GM12878 (cell line): ENCODE data around the gene ENG.
"Not testable (repeated sequence)": the region's sequence is repeated elsewhere in the genome, so short reads cannot be mapped to it uniquely, and the experiment has no call there.

ENCODE experiments used
- FOS ChIP-seq: IDR thresholded peaks from 3 replicates; pipeline ENCODE4 v1.6.1; 2011; ENCODE audit warnings: borderline replicate concordance; ENCODE audit not compliant: insufficient read length; ENCODE audit errors: extremely low read depth
- PKNOX1 ChIP-seq: fragments of 450-650 bp; IDR thresholded peaks from 2 replicates; pipeline ENCODE4 v1.6.1; 2016; ENCODE audit warnings: mild to moderate bottlenecking
- POLR2A ChIP-seq: IDR thresholded peaks from 2 replicates; pipeline ENCODE4 v1.6.1; 2011; ENCODE audit warnings: low read depth, mild to moderate bottlenecking, low read length
- RCOR1 ChIP-seq: conservative IDR thresholded peaks from 2 replicates; pipeline ENCODE4 v1.6.1; 2012; ENCODE audit warnings: low read depth, low read length, improper control_type of control experiment
- REST ChIP-seq: IDR thresholded peaks from 2 replicates; pipeline ENCODE4 v1.6.1; 2012; ENCODE audit warnings: mild to moderate bottlenecking, low read depth, low read length
- SMC3 ChIP-seq: IDR thresholded peaks from 2 replicates; pipeline ENCODE4 v1.6.1; 2011; ENCODE audit warnings: low read length, improper control_type of control experiment, borderline replicate concordance
- USF1 ChIP-seq: IDR thresholded peaks from 2 replicates; pipeline ENCODE4 v1.6.1; 2011; ENCODE audit warnings: borderline replicate concordance, low read depth, mild to moderate bottlenecking, moderate library complexity, mixed read lengths, low read length; ENCODE audit not compliant: insufficient read depth; ENCODE audit errors: extremely low read length
- ZNF274 ChIP-seq: IDR thresholded peaks from one replicate; pipeline ENCODE4 v1.8.0; 2011; ENCODE audit not compliant: insufficient read length, insufficient read depth
- TF ChIP-seq, protein P1 (sequence below), 3 experiments: IDR thresholded peaks in 2 of 3; conservative IDR thresholded peaks in 1 of 3; 2 replicates each; pipeline ENCODE4 v1.5.1; 2011; ENCODE audit warnings: low read depth in 3 of 3, low read length in 3 of 3, mild to moderate bottlenecking in 3 of 3, control low read depth in 2 of 3, moderate library complexity in 2 of 3, inconsistent platforms in 1 of 3, mixed read lengths in 1 of 3; ENCODE audit not compliant: control insufficient read depth in 2 of 3, insufficient read depth in 1 of 3; ENCODE audit errors: extremely low read depth in 1 of 3

DNA sequence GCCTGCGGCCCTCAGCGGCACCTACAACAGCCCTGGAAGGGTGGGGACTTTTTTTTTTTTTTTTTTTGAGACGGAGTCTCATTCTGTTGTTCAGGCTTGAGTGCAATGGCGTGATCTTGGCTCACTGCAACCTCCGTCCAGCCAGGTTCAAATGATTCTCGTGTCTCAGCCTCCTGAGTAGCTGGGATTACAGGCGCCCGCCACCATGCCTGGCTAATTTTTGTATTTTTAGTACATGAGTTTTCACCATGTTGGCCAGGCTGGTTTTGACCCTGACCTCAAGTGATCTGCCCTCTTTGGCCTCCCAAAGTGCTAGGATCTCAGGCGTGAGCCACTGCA lies 15.7 kb upstream of the ENG start:
- TF ChIP-seq, protein P1, sequence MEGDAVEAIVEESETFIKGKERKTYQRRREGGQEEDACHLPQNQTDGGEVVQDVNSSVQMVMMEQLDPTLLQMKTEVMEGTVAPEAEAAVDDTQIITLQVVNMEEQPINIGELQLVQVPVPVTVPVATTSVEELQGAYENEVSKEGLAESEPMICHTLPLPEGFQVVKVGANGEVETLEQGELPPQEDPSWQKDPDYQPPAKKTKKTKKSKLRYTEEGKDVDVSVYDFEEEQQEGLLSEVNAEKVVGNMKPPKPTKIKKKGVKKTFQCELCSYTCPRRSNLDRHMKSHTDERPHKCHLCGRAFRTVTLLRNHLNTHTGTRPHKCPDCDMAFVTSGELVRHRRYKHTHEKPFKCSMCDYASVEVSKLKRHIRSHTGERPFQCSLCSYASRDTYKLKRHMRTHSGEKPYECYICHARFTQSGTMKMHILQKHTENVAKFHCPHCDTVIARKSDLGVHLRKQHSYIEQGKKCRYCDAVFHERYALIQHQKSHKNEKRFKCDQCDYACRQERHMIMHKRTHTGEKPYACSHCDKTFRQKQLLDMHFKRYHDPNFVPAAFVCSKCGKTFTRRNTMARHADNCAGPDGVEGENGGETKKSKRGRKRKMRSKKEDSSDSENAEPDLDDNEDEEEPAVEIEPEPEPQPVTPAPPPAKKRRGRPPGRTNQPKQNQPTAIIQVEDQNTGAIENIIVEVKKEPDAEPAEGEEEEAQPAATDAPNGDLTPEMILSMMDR (IDR thresholded peaks at IDR 0.05 in 2 of 3, conservative IDR thresholded peaks at IDR 0.05 in 1 of 3; ENCODE audit: control insufficient read depth in 2 of 3, extremely low read depth in 1 of 3, insufficient read depth in 1 of 3, low read depth in 3 of 3, low read length in 3 of 3), result not testable (repeated sequence)
- TF ChIP-seq ZNF274, PKNOX1, RCOR1, FOS, POLR2A, REST, SMC3, USF1: not testable (repeated sequence)
